ENCODE results near the gene DIAPH1.

DNA sequence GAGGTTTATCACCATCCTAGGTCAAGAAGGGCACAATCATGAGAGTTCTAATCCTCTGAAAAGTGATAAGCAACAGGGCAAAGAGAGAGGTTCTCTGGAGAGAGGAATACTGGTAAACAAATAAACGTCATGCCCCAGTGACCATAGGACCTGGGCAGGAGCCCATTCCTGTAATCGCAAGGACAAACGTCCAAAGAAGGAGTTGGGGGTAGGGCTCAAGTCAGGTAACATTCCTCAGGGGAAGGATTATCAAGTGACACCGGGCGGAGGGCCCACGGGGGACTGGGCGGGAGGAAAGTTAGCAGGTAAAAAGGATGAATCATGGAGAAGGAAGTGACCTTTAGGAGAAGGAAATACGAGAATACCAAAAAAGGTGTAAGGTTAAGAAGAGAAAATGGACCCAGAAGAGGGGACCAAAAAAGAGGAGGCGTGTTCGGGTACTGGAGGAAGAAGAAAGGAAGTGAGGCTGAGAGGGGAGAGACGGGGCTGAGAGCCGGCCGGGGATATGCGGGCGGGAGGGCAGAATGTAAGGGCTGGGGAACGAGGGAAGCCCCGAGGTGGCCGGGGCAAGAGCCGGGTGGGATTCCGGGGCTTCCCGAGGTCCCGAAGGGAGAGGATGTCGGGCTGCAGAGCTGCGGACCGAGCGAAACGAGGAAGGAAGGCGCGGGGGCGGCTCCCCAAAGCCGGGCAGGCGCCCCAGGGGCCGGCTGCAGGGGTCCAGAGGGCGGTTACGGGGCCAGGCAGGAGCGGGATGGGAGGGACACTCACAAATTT lies 583 bp downstream of the DIAPH1 start:
- TF ChIP-seq POLR2A (IDR thresholded peaks at IDR 0.05) = no peak
- TF ChIP-seq, protein P1, sequence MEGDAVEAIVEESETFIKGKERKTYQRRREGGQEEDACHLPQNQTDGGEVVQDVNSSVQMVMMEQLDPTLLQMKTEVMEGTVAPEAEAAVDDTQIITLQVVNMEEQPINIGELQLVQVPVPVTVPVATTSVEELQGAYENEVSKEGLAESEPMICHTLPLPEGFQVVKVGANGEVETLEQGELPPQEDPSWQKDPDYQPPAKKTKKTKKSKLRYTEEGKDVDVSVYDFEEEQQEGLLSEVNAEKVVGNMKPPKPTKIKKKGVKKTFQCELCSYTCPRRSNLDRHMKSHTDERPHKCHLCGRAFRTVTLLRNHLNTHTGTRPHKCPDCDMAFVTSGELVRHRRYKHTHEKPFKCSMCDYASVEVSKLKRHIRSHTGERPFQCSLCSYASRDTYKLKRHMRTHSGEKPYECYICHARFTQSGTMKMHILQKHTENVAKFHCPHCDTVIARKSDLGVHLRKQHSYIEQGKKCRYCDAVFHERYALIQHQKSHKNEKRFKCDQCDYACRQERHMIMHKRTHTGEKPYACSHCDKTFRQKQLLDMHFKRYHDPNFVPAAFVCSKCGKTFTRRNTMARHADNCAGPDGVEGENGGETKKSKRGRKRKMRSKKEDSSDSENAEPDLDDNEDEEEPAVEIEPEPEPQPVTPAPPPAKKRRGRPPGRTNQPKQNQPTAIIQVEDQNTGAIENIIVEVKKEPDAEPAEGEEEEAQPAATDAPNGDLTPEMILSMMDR (IDR thresholded peaks at IDR 0.05) = no peak
